Right ventricle myocardium superior (tissue), 1 donor: ENCODE data around the gene NLRP6. TPM values are rescaled to one million over a fixed set of nuclear protein-coding genes. Genes with fewer than 3 reads are reported as not detected.
"Not testable (repeated sequence)": the region's sequence is repeated elsewhere in the genome, so short reads cannot be mapped to it uniquely, and the experiment has no call there.

Source experiments
- ATAC-seq: fragments of 200-7000 bp; cut with Tn5 transposase; one replicate; pipeline ENCODE4 v1.9.1; 2020; ENCODE audit warnings: mild to moderate bottlenecking; ENCODE audit not compliant: poor library complexity
- DNase-seq: peaks from one replicate; pipeline ENCODE4 v3.0.0-alpha.2; 2020
- intact Hi-C: fragments of 100-400 bp; cut with DNase I; formaldehyde crosslinking; loops from one replicate; pipeline ENCODE4 v1.11.2; 2022
- total RNA-seq: library from RNA; stranded (reverse); fragmentation: NEBNext Ultra II Directional; extraction: Animal tissue kit (Norgen Biotek cat#: 25700); gene quantifications from one replicate; pipeline ENCODE4 v1.2.1, GENCODE V29; 2021
- donor health status: DM: no; HTN: yes; CAD: no; lungs with severe emphysema.

NLRP6 gene
- total RNA-seq, 1 donor from 2014 or later = 0.11 TPM

DNA sequence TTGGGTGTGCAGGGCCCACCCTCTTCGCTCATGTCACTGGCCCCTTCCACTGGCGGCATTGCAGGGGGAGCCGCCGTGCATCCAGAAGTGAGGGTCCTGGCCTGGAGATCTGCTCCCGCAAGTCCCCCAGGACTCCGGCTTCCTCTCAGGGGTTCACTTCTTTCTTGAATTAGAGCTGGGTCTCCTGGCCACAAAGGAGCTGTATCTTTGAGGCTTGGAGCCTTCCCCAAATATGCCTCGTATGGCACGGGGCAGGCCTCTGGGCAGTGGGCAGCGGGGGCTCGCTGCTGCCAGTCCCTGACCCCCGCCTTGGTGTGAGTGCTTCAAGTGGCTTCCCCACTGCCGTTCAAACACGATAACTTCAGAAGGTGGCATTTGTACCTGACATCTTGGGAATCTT, 49.8 kb downstream of the NLRP6 start:
- intact Hi-C loops = no loop called here

GRCh38 chr11:328516-329100, 50.4 kb downstream of the NLRP6 start:
- DNase-seq, ATAC-seq, intact Hi-C loops: not testable (repeated sequence)

More for the DNA sequence above, 49.8 kb downstream of the NLRP6 start:
- ATAC-seq = no peak
- DNase-seq = peak; percentile 30

DNA sequence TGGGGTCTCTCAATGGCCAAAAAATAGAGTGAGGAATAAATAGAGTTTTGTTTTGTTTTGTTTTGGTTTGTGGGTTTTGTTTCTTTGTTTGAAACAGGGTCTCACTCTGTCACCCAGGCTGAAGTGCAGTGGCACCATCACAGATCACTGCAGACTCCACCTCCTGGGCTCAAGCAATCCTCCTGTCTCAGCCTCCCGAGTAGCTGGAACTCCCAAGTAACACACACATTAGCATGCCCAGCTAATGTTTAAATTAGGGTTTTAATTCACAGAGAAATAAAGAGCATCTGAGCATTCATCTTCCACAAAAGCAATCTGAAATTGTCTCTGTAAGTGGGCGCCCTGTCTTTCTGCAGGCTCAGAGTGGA, 51.7 kb downstream of the NLRP6 start:
- no peak for ATAC-seq
- intact Hi-C loops = no loop called here
- DNase-seq = no peak

DNA sequence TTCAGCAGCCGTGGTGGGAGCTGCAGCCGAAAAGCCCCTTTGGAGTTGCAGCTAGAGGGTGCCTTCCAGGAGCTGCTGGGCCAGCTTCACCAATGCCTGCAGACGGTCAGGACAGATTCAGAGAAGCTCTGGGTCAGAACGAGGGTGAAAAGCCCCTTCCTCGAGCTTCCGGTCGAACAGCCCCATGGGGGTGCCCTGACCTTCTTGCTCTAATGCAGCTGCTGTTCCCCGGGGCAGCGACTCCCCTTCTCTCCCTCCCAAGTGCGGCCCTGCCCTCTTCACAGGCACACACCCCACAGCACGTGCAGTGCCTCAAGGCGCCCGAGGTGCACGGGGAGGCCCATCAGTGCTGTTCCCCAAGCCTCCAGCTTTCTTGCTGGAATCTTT, 52.1 kb downstream of the NLRP6 start:
- intact Hi-C loops = no loop called here
- ATAC-seq (no peak), DNase-seq (no peak)

GRCh38 chr11:330694-331357, 52.6 kb downstream of the NLRP6 start:
- no peak for DNase-seq
- no peak for ATAC-seq
- intact Hi-C loops = no loop called here

DNA sequence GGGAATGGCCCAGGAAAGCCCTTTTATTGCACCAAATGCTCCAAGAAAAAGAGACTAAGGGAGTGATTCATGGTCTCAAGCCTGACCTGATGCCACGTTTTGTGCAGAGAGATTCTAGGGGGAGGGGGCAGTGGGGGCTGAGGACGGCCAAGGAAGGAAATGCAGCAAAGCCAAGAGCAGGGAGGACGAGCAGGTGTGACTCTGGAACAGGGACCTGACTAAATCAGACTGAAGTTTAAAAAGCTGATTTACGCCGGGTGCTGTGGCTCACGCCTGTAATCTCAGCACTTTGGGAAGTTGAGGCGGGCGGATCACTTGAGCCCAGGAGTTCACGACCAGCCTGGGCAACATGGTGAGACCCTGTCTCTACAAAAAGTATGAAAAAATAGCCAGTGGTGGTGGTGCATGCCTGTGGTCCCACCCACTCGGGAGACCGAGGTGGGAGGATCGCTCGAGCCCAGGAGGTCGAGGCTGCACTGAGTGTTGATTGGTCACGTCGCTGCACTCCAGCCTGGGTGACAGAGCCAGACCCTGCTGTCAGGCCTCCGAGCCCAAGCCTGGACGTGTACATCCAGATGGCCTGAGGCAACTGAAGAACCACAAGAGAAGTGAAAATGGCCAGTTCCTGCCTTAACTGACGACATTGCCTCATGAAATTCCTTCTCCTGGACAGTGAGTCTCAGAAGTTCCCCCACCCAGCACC, 53.3 kb downstream of the NLRP6 start:
- DNase-seq = no peak
- ATAC-seq = no peak
- intact Hi-C loops = no loop called here

- DNase-seq = no peak
- intact Hi-C loops = no loop called here
- ATAC-seq = no peak
Observed at GRCh38 chr11:332651-333480, 54.7 kb downstream of the NLRP6 start.

DNA sequence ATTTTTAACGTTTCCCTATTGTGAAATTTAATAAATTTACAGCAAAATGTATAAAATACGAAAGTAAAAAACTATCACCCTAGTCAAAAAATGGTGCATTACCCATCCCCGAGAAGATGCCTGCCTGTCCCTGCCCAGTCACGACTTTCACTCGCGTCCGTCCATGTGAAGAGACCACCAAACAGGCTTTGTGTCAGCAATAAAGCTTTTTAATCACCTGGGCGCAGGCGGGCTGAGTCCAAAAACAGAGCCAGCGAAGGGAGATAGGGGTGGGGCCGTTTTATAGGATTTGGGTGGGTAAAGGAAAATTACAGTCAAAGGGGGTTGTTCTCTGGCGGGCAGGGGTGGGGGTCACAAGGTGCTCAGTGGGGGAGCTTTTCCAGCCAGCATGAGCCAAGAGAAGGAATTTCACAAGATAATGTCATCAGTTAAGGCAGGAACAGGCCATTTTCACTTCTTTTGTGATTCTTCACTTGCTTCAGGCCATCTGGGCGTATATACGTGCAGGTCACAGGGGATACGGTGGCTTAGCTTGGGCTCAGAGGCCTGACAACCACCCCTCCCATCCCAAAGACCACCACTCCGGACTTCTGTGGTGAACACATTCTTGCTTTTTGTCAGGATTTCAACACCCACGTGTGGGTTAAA, 55.5 kb downstream of the NLRP6 start:
- intact Hi-C loops, DNase-seq, ATAC-seq: not testable (repeated sequence)

DNA sequence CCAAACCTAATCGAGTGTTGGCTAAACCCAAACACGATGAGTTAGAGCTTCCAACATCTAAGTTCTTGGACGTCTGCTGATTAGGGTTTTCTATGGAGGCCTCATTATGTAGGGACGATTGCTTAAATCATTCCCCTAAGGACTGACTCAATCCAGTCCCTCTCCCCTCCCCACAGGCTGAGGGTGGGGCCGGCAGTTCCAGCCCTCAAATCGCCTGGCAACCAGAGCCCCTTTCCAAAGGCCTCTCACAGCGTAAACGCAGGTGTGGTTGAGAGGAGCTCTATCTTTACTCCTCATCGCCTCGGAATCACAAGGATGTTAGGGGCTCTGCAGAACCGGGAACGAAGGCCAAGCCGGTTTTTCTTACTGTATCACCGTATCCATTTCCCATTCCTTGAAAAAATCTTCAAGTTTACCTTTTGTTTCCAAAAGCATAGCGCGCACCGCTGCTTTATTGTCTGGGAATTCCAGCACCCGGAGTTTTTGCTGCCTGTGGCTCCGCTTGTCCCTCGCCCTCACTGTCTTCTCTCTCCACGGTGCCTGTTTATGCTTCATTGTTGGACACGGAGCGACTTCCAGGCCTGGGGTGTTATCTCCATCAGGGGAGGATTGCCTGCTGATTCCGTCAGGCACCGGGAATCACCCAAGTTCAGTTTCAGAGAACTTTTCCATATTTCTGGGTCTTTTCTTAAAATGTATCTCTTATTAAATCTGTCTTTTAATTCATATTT, 56.2 kb downstream of the NLRP6 start:
- DNase-seq (peak; percentile 69), ATAC-seq (peak; percentile 74)
- intact Hi-C loops = no loop called here

Other genes with a start within 250 kb of the NLRP6 start
- gene SCGB1C1, start 85.3 kb upstream of the NLRP6 start, total RNA-seq = not detected
- gene BET1L, start 71.0 kb upstream of the NLRP6 start, total RNA-seq = 20.0 TPM
- gene RIC8A, start 70.7 kb upstream of the NLRP6 start, total RNA-seq = 51.9 TPM
- 42.6 TPM for gene SIRT3, start 42.1 kb upstream of the NLRP6 start, total RNA-seq
- gene PSMD13, start 41.4 kb upstream of the NLRP6 start, total RNA-seq = 93.4 TPM
- gene PGGHG, start 10.7 kb downstream of the NLRP6 start, total RNA-seq = 6.1 TPM
- gene IFITM5, start 21.1 kb downstream of the NLRP6 start, total RNA-seq = not detected
- gene IFITM2, start 29.4 kb downstream of the NLRP6 start, total RNA-seq = 194 TPM
- gene IFITM1, start 35.6 kb downstream of the NLRP6 start, total RNA-seq = 83.1 TPM
- gene IFITM3, start 42.5 kb downstream of the NLRP6 start, total RNA-seq = 287 TPM
- gene B4GALNT4, start 91.1 kb downstream of the NLRP6 start, total RNA-seq = 0.94 TPM
- gene PKP3, start 115.8 kb downstream of the NLRP6 start, total RNA-seq = 0.86 TPM
- 38.6 TPM for gene SIGIRR, start 136.6 kb downstream of the NLRP6 start, total RNA-seq
- gene ANO9, start 163.6 kb downstream of the NLRP6 start, total RNA-seq = 0.08 TPM
- gene PTDSS2, start 171.9 kb downstream of the NLRP6 start, total RNA-seq = 25.5 TPM
- gene RNH1, start 228.8 kb downstream of the NLRP6 start, total RNA-seq = 171 TPM